Natural killer cell treated with Interleukin-12 subunit alpha and Interleukin-12 subunit beta and Interleukin-15 and Interleukin-18, amount 100 ng/mL, for 72 hours (primary cell): Measurements from ENCODE around the gene NKAPL. TPM values are rescaled to one million over a fixed set of nuclear protein-coding genes. Genes with fewer than 3 reads are reported as not detected.
"Not testable (repeated sequence)": the region's sequence is repeated elsewhere in the genome, so short reads cannot be mapped to it uniquely, and the experiment has no call there.

ENCODE experiments used
- ATAC-seq, 2 donors: fragments of 150-1000 bp; cut with Tn5 transposase in 1 of 2; sonication (Bioruptor Pico), chemical (Tn5 transposase) in 1 of 2; 2 replicates each; pipeline ENCODE4 v1.10.0; 2021
- DNase-seq: peaks from one replicate; pipeline ENCODE4 v3.0.0; 2022; ENCODE audit warnings: low spot score
- H3K27ac Mint-ChIP-seq, 2 donors: 1 replicate in 1 of 2; 2 replicates in 1 of 2; pipeline ENCODE4 v1.8.0; 2022; ENCODE audit warnings: mixed read lengths in 2 of 2, mild to moderate bottlenecking in 1 of 2, moderate library complexity in 1 of 2
- H3K27me3 Mint-ChIP-seq, 2 donors: 1 replicate in 1 of 2; 2 replicates in 1 of 2; pipeline ENCODE4 v1.8.0; 2022; ENCODE audit warnings: mixed read lengths in 2 of 2
- H3K36me3 Mint-ChIP-seq: one replicate; pipeline ENCODE4 v1.8.0; 2022; ENCODE audit warnings: mixed read lengths
- H3K4me1 Mint-ChIP-seq, 2 donors: 1 replicate in 1 of 2; 2 replicates in 1 of 2; pipeline ENCODE4 v1.8.0; 2022; ENCODE audit warnings: low read depth in 2 of 2, mixed read lengths in 2 of 2, mild to moderate bottlenecking in 1 of 2
- H3K4me3 Mint-ChIP-seq: one replicate; pipeline ENCODE4 v1.8.0; 2022; ENCODE audit warnings: mixed read lengths
- H3K9me3 Mint-ChIP-seq: 2 replicates; pipeline ENCODE4 v1.8.0; 2022; ENCODE audit warnings: mixed read lengths
- total RNA-seq, 2 donors: library from RNA; stranded (reverse); gene quantifications; one replicate each; pipeline ENCODE4 v1.2.3, GENCODE V29; 2022

Gene NKAPL
- total RNA-seq, 2 donors from 2014 or later = 0.45 TPM; not detected in 1

DNA sequence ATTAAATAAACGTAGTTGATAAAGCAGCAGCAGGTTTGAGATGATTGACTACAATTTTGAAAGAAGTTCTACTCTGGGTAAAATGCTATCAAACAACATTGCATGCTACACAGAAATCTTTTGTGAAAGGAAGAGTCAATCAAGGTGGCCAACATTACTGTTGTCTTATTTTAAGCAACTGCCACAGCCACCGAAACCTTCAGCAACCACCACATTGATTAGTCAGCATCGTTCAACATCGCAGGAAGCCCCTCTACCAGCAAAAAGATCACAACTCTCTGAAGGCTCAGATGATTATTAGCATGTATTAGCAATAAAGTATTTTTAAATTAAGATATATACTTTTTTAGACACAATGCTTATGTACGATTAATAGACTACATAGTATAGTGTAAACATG lies 36.2 kb downstream of the NKAPL start:
- ATAC-seq (no peak), DNase-seq (no peak)
- Mint-ChIP-seq H3K36me3 (no peaks in the 10 kb centered on the region), H3K27ac (no peak overlapping the region), H3K27me3 (peaks cover 0 to 2% of the 10 kb centered on the region in 2 donors), H3K9me3 (no peaks in the 10 kb centered on the region), H3K4me3 (no peak overlapping the region), H3K4me1 (no peaks in the 10 kb centered on the region)

GRCh38 chr6:28296520-28297060 lies 37.5 kb downstream of the NKAPL start:
- no peak for ATAC-seq

GRCh38 chr6:28303570-28303969 lies 44.5 kb downstream of the NKAPL start:
- Mint-ChIP-seq H3K4me1 (peaks cover 4 to 6% of the 10 kb centered on the region in 2 donors), H3K36me3 (peaks cover 4% of the 10 kb centered on the region), H3K9me3 (peaks cover 7% of the 10 kb centered on the region), H3K27me3 (peaks cover 17 to 20% of the 10 kb centered on the region in 2 donors), H3K27ac (no peak overlapping the region), H3K4me3 (no peak overlapping the region)
- no peak for DNase-seq
- ATAC-seq = no peak

More at GRCh38 chr6:28296520-28297060, 37.5 kb downstream of the NKAPL start:
- Mint-ChIP-seq H3K36me3 (no peaks in the 10 kb centered on the region), H3K4me3 (no peak overlapping the region), H3K27me3 (no peaks in the 10 kb centered on the region), H3K9me3 (no peaks in the 10 kb centered on the region), H3K27ac (no peak overlapping the region), H3K4me1 (no peaks in the 10 kb centered on the region)
- DNase-seq = no peak

GRCh38 chr6:28306363-28306762 lies 47.3 kb downstream of the NKAPL start:
- peaks cover 33 to 35% of the 10 kb centered on the region in 2 donors for H3K27me3 Mint-ChIP-seq
- DNase-seq, H3K36me3 Mint-ChIP-seq, H3K27ac Mint-ChIP-seq, H3K4me1 Mint-ChIP-seq, H3K4me3 Mint-ChIP-seq, ATAC-seq, H3K9me3 Mint-ChIP-seq: not testable (repeated sequence)

Other genes starting within 250 kb of the NKAPL start
- under 1 TPM; 0.48 to 0.59 TPM for gene ZNF165, start 178.7 kb upstream of the NKAPL start, total RNA-seq
- gene ZSCAN16, start 134.7 kb upstream of the NKAPL start, total RNA-seq = 1 to 10 TPM; 5.8 to 6.0 TPM
- 10 to 100 TPM; 18.2 to 20.0 TPM for gene ZKSCAN8, start 117.4 kb upstream of the NKAPL start, total RNA-seq
- gene ZSCAN9, start 34.0 kb upstream of the NKAPL start, total RNA-seq = 10 to 100 TPM; 12.6 to 13.1 TPM
- gene ZKSCAN4, start 7.0 kb upstream of the NKAPL start, total RNA-seq = 1 to 10 TPM; 3.3 to 4.7 TPM
- gene ZSCAN26, start 7.8 kb downstream of the NKAPL start, total RNA-seq = 1 to 10 TPM; 6.7 to 8.3 TPM
- 1 to 10 TPM; 1.6 to 2.6 TPM for gene PGBD1, start 22.3 kb downstream of the NKAPL start, total RNA-seq
- 1 to 10 TPM in 1 of 2 donors, under 1 TPM in 1; 0.40 to 2.0 TPM for gene ZSCAN31, start 76.9 kb downstream of the NKAPL start, total RNA-seq
- gene ZKSCAN3, start 90.7 kb downstream of the NKAPL start, total RNA-seq = 1 to 10 TPM; 3.1 to 4.6 TPM
- gene ZSCAN12, start 140.4 kb downstream of the NKAPL start, total RNA-seq = 1 to 10 TPM; 6.9 to 9.9 TPM
- 1 to 10 TPM in 1 of 2 donors, under 1 TPM in 1; 0.40 to 1.5 TPM for gene ZSCAN23, start 184.2 kb downstream of the NKAPL start, total RNA-seq